OCI-LY3 (cell line): ENCODE data around the gene PPFIA2.

Experiments
- CTCF ChIP-seq: fragments of 200-600, 300-600 bp; sonication (generic); IDR thresholded peaks from 2 replicates; pipeline ENCODE4 v1.5.1; 2014; ENCODE audit warnings: antibody characterized with exemption, low read length, low read depth
- EZH2phosphoT487 ChIP-seq: fragments of 200-600 bp; shearing (Covaris generic); IDR thresholded peaks from 2 replicates; pipeline ENCODE4 v1.6.1; 2018; ENCODE audit warnings: antibody characterized with exemption, mixed run types, low read depth

DNA sequence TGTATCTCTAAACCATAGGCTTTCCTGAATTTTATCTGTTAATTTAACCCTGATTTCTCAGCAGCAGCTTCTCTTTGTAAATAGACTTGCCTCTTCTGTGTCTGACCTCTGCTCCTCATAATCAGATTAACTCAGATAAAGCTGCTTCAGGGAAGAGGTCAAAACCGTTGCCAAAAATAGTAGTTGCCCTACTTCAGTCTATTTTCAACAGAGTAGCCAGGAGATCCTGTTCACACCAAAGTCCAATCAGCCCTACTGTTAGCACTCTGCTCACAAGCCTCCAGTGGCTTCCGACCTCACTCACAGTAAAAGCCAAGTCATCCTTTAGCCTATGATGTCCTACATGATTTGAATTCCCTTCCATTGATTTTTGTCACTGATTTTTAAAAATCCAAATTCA, 258.4 kb downstream of the PPFIA2 start:
- TF ChIP-seq CTCF (no peak), EZH2phosphoT487 (no peak)
